GM12873 (cell line): ENCODE results near the gene PRRX1.

ENCODE experiments used
- TF ChIP-seq, protein P1 (sequence below): IDR thresholded peaks from 2 replicates; pipeline ENCODE4 v1.5.1; 2012; ENCODE audit warnings: low read depth, mild to moderate bottlenecking, moderate library complexity, low read length, control low read depth; ENCODE audit not compliant: insufficient read depth; ENCODE audit errors: missing control alignments

Gene PRRX1

GRCh38 chr1:170700842-170701615, 37.1 kb downstream of the PRRX1 start:
- TF ChIP-seq, protein P1, sequence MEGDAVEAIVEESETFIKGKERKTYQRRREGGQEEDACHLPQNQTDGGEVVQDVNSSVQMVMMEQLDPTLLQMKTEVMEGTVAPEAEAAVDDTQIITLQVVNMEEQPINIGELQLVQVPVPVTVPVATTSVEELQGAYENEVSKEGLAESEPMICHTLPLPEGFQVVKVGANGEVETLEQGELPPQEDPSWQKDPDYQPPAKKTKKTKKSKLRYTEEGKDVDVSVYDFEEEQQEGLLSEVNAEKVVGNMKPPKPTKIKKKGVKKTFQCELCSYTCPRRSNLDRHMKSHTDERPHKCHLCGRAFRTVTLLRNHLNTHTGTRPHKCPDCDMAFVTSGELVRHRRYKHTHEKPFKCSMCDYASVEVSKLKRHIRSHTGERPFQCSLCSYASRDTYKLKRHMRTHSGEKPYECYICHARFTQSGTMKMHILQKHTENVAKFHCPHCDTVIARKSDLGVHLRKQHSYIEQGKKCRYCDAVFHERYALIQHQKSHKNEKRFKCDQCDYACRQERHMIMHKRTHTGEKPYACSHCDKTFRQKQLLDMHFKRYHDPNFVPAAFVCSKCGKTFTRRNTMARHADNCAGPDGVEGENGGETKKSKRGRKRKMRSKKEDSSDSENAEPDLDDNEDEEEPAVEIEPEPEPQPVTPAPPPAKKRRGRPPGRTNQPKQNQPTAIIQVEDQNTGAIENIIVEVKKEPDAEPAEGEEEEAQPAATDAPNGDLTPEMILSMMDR = no peak

- TF ChIP-seq, protein P1 = no peak
Measured at GRCh38 chr1:170701962-170702361, 38.0 kb downstream of the PRRX1 start.

DNA sequence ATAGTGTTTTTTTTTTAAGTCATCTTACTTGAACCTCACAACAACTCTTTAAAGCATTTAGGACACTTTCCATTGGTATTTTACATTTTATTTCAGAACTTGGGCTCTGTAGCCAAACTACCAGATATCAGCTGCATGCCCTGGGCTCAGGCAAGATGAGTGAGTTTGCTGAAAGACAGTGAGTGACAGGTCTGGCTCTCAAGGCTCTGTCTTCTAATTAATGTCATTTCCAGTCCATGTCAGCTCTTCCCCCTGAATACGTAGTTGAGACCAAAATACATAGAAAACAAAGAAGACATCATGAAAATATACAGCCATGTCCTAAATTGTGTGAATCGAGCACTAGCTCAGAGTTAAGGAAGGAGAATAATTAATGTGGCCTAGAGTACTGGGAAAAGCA, 39.7 kb downstream of the PRRX1 start:
- TF ChIP-seq, protein P1 = no peak

- TF ChIP-seq, protein P1 = no peak
Measured at GRCh38 chr1:170704256-170704655, 40.3 kb downstream of the PRRX1 start.

- TF ChIP-seq, protein P1 = no peak
Measured at GRCh38 chr1:170705981-170706380, 42.0 kb downstream of the PRRX1 start.

GRCh38 chr1:170707117-170707516, 43.2 kb downstream of the PRRX1 start:
- TF ChIP-seq, protein P1 = no peak

- TF ChIP-seq, protein P1 = no peak
Measured at GRCh38 chr1:170707959-170708655, 44.2 kb downstream of the PRRX1 start.
